Stomach (tissue), 9 donors: ENCODE measurements around the gene CARS1. TPM values are rescaled to one million over a fixed set of nuclear protein-coding genes. Genes with fewer than 3 reads are reported as not detected.
A peak's percentile ranks its signal among the peaks of the same experiment; 100 is the strongest.

Experiments
- DNase-seq, 2 donors: peaks; one replicate each; pipeline versions ENCODE4 v3.0.0 to v3.0.0-alpha.2; 2013 to 2019
- H3K27ac ChIP-seq, 5 donors: fragments of 200-600 bp in 4 of 5; sonication (generic) in 4 of 5; one replicate each; pipeline ENCODE4 v1.5.1; 2013 to 2019; ENCODE audit warnings: mild to moderate bottlenecking in 1 of 5, moderate library complexity in 1 of 5
- H3K27me3 ChIP-seq, 3 donors: fragments of 200-600 bp; sonication (generic); one replicate each; pipeline ENCODE4 v1.5.1; 2017 to 2019; ENCODE audit warnings: mixed run types in 1 of 3
- H3K36me3 ChIP-seq, 4 donors: fragments of 200-600 bp; sonication (generic); 1 replicate in 3 of 4; 2 replicates in 1 of 4; pipeline ENCODE4 v1.5.1; 2016 to 2019
- H3K4me1 ChIP-seq, 4 donors: fragments of 200-600 bp; sonication (generic); one replicate each; pipeline ENCODE4 v1.5.1; 2016 to 2019
- H3K4me3 ChIP-seq, 4 donors: fragments of 200-600 bp; sonication (generic) in 3 of 4; one replicate each; pipeline ENCODE4 v1.5.1; 2016 to 2019; ENCODE audit warnings: mild to moderate bottlenecking in 1 of 4
- H3K9me3 ChIP-seq, 4 donors: fragments of 200-600 bp; sonication (generic); one replicate each; pipeline ENCODE4 v1.5.1; 2016 to 2019
- CTCF ChIP-seq, 7 experiments: fragments of 450-650 bp in 4 of 7; fragments of 200-600 bp in 3 of 7; sonication (generic) in 3 of 7; IDR thresholded peaks; one replicate each; pipeline ENCODE4 v1.5.1; 2016 to 2019; ENCODE audit warnings: antibody characterized with exemption in 7 of 7, control low read depth in 2 of 7, mild to moderate bottlenecking in 1 of 7
- EP300 ChIP-seq: sonication (generic); formaldehyde crosslinking; IDR thresholded peaks from one replicate; pipeline ENCODE4 v1.6.1; 2017; ENCODE audit warnings: antibody characterized with exemption
- POLR2A ChIP-seq, 4 donors: fragments of 450-650 bp; IDR thresholded peaks; one replicate each; pipeline ENCODE4 v1.6.1; 2016; ENCODE audit warnings: antibody characterized with exemption in 4 of 4, control low read depth in 2 of 4, mild to moderate bottlenecking in 1 of 4, moderate library complexity in 1 of 4
- POLR2AphosphoS5 ChIP-seq, 3 donors: sonication (generic); formaldehyde crosslinking; IDR thresholded peaks; one replicate each; pipeline ENCODE4 v1.6.1; 2016; ENCODE audit warnings: antibody characterized with exemption in 3 of 3
- whole genome bisulfite sequencing, 5 donors: extraction: QIAGEN DNeasy Blood & Tissue Kit in 3 of 5; methylation state at CpG; one replicate each; pipeline versions ENCODE4 v1.1.5 to v1.1.7; 2013 to 2018; 5-methylcytosine and 5-hydroxymethylcytosine counted together
- intact Hi-C: fragments of 100-400 bp; cut with DNase I; formaldehyde crosslinking; loops from one replicate; pipeline ENCODE4 v1.15.1; 2023; ENCODE audit warnings: low total_unique reads
- polyA plus RNA-seq, 3 donors: library from polyadenylated mRNA; stranded (reverse); fragments of 200-250 nt; gene quantifications; one replicate each; pipeline ENCODE4 v1.2.3, GENCODE V29; 2013
- total RNA-seq, 5 donors: library from RNA; depleted of rRNA; stranded (reverse); fragments of >200 nt; gene quantifications; one replicate each; pipeline versions ENCODE4 v1.1.0 to v1.2.3, GENCODE V29; 2014 to 2016
- donor health status: healthy with polysubstance abuse.
- donor health status: Bipolar disorder and iron deficiency.
- donor health status: healthy.

Gene CARS1
- total and polyA plus RNA-seq, 8 donors = 25.2 to 54.2 (median 41.8) TPM

DNA sequence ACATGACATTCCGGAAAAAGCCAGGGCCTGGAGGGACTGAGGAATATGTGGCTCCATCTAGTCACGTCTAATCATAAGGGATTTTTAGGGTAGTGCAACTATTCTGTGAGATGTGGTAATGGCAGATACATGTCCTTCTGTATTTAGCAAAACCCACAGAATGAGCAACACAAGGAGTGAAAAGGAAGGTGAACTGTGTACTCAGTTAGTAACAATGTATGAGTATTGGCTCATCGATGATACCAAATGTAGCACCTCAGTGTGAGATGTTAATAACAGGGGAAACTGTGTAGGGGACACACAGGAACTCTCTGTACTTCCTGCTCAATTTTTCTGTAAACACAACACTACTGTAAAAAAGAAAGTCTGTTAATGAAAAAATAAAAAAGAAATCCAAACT, 42.0 kb upstream of the CARS1 start:
- H3K4me3 ChIP-seq = no peak overlapping the region
- peaks cover 0 to 7% (median 0%) of the 10 kb centered on the region in 4 donors for H3K4me1 ChIP-seq
- no peak for DNase-seq
- TF ChIP-seq POLR2AphosphoS5 (IDR thresholded peaks at IDR 0.05) (no peak), POLR2A (IDR thresholded peaks at IDR 0.05) (no peak), EP300 (no peak), CTCF (IDR thresholded peaks at IDR 0.05) (no peak)
- intact Hi-C loops = no loop called here
- WGBS, 5 donors = 82 to 93% (median 88%) methylated on average over 3 of the region's 3 CpGs
- no peak overlapping the region for H3K27ac ChIP-seq
- H3K36me3 ChIP-seq = peaks cover 12 to 84% (median 56%) of the 10 kb centered on the region in 4 donors
- H3K9me3 ChIP-seq = no peaks in the 10 kb centered on the region
- H3K27me3 ChIP-seq = no peaks in the 10 kb centered on the region

DNA sequence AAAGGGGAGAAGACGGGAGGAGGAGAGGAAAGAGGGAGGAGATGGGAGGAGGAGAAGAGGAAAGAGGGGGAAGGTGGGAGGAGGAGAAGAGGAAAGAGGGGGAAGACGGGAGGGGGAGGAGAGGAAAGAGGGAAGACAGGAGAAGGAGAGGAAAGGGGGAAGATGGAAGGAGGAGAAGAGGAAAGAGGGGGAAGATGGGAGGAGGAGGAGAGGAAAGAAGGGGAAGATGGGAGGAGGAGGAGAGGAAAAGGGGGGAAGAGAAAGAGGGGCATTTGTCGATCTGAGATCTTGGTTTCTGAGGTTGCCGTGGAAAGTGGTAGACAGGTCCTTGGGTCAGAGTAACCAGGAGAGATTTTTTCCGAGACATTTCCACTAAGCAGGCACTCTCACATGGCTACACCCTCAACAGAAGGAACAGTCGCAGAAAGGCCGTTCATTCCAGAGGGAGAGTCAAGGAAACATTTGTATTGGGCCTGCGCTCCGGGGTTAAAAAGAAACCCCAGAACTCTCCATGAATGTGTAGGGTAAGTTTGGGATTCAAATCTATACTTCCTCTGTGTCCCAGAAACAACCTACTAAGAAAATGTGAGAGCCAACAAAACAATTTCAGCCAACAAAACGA, 39.8 kb upstream of the CARS1 start:
- H3K4me3 ChIP-seq = no peak overlapping the region
- no peak for DNase-seq

GRCh38 chr11:3095712-3096361, 38.6 kb upstream of the CARS1 start:
- Histone ChIP-seq H3K27ac (peak overlapping the region; percentile 37 to 79 (median 59)), H3K27me3 (no peaks in the 10 kb centered on the region), H3K36me3 (peaks cover 10 to 81% (median 55%) of the 10 kb centered on the region in 4 donors), H3K4me1 (peaks cover 0 to 15% (median 7%) of the 10 kb centered on the region in 4 donors), H3K9me3 (no peaks in the 10 kb centered on the region), H3K4me3 (no peak overlapping the region)
- WGBS, 5 donors = 55 to 66% (median 59%) methylated on average over 15 of the region's 15 CpGs
- peak; percentile 25 to 76 for DNase-seq
- intact Hi-C loops = no loop called here
- peak in 1 of 3 donors; percentile 48 for TF ChIP-seq POLR2AphosphoS5 (IDR thresholded peaks at IDR 0.05)
- TF ChIP-seq CTCF (IDR thresholded peaks at IDR 0.05) = no peak
- TF ChIP-seq POLR2A (IDR thresholded peaks at IDR 0.05) = no peak

More for the DNA sequence above, 39.8 kb upstream of the CARS1 start:
- H3K4me1 ChIP-seq = peaks cover 0 to 9% (median 2%) of the 10 kb centered on the region in 4 donors
- 82 to 91% (median 87%) methylated on average over 10 of the region's 10 CpGs for WGBS, 5 donors
- intact Hi-C loops = no loop called here
- H3K27me3 ChIP-seq = no peaks in the 10 kb centered on the region
- TF ChIP-seq POLR2AphosphoS5 (IDR thresholded peaks at IDR 0.05) (no peak), EP300 (no peak), POLR2A (IDR thresholded peaks at IDR 0.05) (no peak), CTCF (IDR thresholded peaks at IDR 0.05) (no peak)
- peaks cover 8 to 84% (median 60%) of the 10 kb centered on the region in 4 donors for H3K36me3 ChIP-seq
- H3K27ac ChIP-seq = peak overlapping the region in 1 of 5 donors; percentile 79
- H3K9me3 ChIP-seq = no peaks in the 10 kb centered on the region

GRCh38 chr11:3094223-3094824, 37.1 kb upstream of the CARS1 start:
- intact Hi-C loops = loop anchor here (5.0 kb wide), 1 partner anchor 57 kb away; no protein-coding TSS in a partner anchor
- WGBS, 5 donors = 91 to 96% (median 94%) methylated on average over 8 to 21 of the region's 21 CpGs
- peak in 1 of 2 donors; percentile 10 for DNase-seq
- Histone ChIP-seq H3K9me3 (no peaks in the 10 kb centered on the region), H3K27me3 (no peaks in the 10 kb centered on the region), H3K27ac (peak overlapping the region in 2 of 5 donors; percentile 62 to 79), H3K36me3 (peaks cover 15 to 81% (median 57%) of the 10 kb centered on the region in 4 donors), H3K4me3 (no peak overlapping the region), H3K4me1 (peaks cover 0 to 15% (median 7%) of the 10 kb centered on the region in 4 donors)
- TF ChIP-seq CTCF (IDR thresholded peaks at IDR 0.05) (no peak), EP300 (no peak), POLR2A (IDR thresholded peaks at IDR 0.05) (no peak), POLR2AphosphoS5 (IDR thresholded peaks at IDR 0.05) (no peak)
